GM21528 (cell line): ENCODE measurements around the gene SHH.

Source experiments
- ATAC-seq: cut with Tn5 transposase; IDR thresholded peaks from one replicate; pipeline ENCODE4 v1.9.1; 2021; ENCODE audit warnings: mild to moderate bottlenecking, moderate library complexity; ENCODE audit not compliant: unreplicated experiment, low FRiP score

The SHH gene

DNA sequence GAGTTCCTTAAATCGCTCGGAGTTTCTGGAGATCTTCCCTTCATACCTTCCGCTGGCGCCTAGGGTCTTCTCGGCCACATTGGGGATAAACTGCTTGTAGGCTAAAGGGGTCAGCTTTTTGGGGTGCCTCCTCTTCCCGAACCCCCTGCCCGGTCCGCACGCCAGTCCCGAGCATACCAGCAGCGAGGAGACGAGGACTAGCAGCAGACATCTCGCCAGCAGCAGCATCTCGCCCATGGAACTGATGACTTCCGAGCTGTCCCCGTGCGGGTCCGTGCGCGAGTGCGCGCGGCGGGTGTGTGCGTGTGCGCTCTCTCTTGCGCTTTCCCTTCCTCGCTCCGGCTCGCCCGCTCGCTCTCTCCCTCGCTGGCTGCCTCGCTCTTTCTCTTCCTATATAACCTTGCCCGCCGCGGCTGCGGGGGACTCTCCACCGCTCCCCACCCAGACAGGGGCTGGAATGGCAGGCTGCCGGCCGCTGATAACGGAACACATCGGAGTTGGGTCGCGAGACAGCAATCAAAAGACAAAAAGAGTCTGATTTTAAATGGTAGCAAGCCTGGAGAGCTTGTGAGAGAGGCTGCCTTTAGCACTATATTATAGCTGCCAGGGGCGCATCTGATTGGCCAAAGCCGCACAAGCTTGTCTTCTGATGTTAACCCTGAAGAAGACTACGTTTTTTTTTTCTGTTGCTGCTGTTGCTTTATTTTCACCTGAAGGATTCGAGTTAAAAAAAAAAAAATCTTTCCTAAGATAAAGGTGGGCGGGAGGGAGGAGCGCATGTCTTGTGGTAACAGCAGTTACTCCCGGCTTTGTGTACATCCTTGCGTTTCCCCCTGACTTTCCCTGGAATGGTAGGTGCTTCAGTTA, at the start of gene SHH:
Gene SHH (minus strand): TSS at position 569 of the 867 bp plus-strand sequence. CDS start 341 bp downstream, at position 228.
- no peak for ATAC-seq

DNA sequence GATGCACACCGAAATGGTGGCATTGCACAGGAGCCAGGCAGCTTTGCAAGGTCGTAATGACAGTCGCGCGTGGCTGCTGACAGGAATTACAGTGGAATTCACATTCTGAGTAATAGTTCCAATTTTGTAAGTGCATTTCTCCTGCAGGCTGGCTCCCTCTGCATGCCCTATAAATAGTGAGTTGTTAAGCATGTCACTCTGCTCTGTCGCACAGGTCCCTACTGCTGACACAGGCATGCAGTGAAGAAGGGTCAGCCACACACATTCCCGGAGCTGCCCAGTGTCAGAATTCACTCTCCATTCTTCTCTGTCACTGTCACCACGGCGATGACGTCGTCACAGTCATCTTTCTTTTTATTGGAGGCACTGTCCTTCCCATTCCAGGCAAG, 49.2 kb upstream of the SHH start:
- no peak for ATAC-seq

DNA sequence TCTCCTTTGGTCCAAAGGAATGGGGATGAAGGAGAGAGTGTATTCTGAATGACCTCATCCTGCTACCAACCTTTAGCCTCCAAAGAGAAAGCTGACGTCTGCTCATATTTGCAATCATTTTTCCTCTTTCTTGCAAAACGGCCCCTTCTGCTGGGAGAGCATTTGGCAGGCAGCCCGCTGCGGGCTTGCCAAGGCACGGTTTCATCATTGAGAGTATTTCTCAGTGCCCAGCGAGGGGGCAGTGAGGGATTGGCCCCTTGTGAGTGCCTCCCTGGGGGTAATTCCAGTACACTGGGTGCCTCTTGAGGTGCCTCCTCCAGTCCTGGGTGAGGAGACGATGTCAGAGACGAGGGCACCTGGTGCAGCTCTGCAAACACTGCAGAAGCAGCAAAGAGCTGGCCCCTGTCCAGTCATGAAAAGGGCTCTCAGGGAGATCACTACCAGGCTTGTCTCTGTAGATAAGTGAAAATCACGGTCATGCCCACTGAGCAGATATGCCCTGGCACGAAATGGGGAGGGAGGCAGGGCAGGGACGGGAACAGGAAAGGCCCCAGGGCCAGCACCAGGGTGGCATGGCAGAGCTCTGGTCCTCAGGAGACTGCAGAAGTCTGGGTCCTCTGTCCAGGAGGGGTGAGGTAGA, 48.7 kb upstream of the SHH start:
- no peak for ATAC-seq

DNA sequence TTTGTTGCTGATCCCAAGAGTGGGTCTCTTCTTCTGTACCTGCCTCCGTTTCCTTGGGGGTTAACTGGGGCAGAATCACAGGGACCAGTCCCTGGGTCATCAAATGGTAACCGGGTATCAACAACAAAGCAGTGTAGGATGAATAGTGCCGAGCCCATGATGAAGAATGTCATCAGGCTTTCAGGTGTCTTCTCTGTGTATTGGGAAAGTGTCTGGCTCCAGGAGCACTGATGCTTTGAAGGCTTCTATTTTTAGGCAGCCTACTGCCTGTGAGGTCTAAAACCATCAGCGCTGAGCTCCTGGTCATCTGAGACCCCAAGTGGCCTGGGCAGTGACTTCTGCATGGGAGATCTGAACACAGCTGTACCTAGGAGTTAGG, 48.2 kb upstream of the SHH start:
- no peak for ATAC-seq

DNA sequence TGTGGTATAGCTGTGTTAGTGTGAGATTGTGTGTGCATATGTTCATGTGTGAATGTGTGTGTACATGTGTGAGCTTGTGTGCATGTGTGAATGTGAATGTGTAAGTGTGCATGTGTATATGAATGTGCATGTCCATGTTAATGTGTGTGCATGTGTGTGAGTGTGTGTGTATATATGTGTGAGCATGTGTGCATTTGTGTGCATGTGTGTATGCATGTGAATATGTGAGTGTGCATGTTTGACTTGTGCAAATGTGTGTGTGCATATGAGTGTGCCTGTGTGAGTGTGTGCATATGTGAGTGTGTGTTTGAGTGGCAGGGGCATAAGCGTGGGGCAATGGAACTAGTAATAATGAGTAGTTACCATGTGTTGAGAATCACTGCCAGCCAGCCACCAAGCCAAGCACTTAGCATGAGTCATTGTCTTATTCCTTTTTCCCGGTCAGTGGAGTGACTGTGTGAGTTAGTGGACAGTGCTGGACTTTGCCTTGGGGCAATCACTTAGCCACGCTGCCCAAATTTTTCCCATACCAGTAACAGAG, 46.3 kb upstream of the SHH start:
- ATAC-seq, result no peak

DNA sequence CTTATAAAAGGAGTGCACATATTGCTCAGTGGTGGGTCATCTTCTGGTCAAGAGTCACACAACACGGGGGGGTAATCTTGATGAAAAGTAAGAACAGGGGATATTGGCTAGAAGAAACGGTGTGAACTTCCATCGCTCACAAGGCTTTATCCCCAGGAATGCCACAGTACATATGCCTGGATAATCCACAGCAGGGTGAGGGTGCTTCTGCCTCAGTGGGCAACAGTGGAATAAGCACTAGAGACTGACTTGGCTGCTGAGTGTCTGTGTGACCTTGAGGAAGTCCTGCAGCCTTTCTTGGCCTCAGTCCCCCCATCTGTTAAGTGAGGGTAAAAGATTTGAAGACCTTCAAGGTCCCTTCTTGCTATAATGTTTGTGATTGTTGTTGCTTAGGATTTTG, 44.9 kb upstream of the SHH start:
- ATAC-seq, result no peak

DNA sequence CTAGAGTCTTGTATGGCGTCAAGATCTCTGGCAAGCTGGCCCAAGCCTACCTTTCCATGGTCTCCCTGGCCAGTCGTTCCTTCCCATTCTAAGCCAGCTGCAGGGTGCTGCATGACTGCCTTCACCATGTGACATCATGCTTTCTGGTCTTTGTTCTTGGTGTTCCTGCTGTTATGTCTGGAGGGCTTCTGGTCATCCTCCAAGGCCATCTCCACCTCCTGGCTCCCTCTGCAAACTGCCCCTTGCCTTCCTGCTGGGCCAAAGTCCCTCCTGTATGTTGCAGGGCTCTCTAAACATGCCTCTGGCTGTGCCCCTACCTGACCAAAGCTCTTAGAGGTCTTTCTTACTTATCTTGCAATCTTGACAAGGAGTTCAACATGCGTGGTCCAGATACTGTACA, 44.4 kb upstream of the SHH start:
- no peak for ATAC-seq

DNA sequence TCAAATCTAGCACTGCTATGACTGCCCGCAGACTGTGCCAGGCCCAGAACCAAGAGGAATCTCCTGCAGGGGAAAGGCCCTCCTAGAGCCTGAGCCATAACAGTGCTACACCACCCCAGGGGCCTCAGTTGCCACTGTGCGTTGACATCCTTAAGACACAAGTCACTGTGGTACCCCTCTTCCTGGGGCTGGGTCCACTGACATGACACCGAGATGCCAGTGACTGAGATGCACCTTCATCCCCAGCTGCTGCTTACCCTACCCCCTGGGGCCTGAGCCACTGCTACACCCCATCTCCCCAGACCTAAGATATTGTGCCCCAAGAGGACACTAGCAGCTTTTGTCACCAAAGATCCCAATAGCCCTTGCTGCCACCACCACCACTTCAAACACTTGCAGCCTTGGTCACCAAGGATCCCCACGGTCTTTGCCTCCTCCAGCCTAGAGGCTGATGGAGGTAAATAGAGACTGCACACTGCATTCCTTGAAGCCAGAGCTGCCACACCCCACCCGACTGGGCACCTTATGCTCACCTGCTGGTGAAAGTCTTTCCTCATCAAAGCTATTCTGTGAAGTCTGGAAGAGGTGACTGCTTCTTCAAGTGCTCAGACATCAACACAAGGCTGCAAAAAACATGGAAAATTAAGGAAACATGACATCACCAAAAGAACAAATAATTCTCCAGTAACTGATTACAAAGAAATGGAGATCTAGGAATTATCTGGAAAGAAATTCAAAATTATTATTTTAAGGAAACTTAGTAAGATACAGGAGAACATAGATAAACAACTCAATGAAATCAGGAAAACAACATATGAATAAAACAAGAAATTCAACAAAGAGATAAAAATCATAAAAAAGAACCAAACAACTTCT, 40.4 kb upstream of the SHH start:
- ATAC-seq, result no peak

DNA sequence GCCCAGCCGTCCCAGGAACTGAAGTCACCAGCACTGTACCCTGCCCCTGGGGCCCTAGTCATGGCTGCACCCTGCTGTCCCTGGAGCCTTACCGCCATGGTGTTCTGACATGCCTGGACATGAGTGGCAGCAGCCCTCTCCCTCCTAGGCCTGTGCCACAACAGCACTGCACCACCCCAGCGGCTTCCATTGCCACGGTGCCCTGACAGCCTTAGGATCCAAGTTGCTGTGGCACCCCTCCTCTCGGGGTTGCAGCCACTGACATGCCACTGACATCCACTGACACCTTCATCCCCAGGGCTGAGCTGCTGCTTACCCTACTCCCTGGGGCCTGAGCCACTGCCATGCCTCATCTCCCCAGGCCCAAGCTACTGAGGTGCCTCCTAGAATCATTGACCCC, 39.6 kb upstream of the SHH start:
- no peak for ATAC-seq

DNA sequence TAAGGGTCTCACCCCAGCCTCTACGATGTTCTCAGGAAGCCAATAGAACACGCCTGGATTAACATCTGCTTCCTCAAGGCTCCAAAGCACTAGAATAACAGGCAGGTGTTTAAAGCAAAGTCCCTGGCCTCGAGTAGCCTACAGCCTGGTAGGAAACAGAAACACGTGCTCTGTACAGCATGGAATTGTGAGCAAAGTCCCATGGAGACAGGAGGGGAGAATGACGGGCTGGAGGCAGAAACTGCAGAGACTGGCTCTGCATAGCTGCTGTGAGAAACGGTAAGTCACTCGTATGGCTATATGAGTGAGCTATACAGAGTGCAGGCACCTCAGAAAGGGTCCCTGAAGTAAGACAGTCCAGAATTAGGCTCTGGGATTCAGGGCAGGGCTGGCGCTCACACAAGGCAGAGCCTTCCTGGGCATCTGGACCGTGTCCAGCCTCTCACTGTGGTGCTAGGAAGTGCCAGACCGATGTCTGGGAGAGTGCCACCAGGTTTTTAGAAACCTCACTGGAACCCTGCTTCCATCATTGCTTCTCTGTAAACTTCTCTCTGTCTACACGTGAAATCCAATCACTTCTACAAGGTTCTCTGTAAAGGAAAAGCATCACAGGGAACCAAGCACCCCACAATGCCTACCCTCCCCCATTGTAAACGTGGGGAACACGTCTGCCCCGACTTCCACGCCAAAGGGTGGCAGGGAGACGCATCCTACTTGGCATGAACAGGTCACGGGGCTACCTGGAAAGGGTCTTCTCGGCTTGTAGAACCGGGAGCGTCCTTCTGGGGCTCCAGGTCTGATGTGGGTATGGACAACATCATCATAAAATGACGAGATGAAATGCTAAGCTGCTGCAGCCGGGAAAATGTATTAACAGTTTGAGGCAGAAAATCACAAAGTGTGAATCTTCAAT, 38.8 kb upstream of the SHH start:
- no peak for ATAC-seq

DNA sequence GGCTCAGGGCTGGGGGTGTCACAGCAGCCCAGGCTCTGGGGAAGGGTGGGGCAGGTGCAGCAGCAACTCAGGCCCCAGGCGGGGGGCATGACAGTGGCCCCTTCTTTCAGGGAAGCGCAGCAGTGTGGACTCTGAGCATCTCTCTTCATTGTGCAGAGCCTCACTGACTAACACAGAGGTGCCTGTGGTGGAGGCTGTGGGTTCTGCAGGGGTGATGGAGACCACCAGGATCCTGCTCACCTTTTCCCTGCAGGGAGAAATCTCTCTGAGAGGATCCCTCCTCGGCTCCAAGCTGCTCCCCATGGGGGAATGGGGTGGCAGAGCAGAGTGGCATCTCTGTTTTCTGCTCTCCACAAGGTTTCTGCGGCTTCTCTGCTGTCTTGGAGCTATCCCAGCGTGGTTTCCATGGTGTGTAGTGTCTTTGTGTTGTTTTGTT, 37.8 kb upstream of the SHH start:
- ATAC-seq, result no peak

DNA sequence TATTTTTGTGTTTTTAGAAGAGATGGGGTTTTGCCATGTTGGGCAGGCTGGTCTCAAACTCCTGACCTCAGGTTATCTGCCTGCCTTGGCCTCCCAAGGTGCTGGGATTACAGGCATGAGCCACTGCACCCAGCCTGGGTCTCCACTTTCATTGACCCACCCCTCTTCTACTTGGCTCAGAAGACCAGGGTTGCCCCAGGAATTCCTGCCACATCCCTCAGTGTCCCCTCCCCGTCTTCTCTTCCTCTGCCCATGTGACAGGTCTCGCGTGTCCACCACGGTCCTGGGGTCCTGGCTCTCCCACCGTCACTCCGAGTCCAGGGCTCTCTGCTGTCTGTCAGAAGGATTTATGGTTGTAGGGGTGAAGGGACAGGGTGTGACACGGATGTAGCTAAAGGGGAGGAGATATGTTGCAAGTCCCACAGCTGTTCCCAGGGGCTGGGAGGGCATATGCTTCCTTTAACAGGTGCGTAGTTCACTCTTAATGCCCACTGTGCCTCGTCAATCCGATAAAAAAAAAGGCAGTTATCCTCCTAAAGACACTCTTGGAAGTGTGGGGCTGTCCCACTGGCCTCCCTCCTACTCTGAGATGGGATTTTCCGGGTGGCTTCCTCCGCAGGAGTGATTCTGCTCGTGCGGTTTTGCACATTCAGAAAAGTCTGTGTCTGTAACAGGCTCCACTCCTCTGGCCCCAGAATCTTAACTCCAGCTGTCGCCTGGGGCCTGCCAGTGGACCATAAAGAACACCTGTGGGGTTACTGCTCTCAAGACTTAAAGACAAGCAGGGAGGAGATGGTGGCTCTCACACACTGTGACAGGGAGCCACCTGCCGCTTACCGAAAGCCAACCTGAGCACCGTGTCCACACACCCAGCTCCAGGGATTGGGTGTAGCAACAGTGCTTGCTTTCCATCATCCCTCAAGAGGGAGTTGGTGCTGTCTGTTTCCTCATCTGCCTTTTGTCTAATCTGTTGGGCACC, 36.7 kb upstream of the SHH start:
- ATAC-seq, result no peak

DNA sequence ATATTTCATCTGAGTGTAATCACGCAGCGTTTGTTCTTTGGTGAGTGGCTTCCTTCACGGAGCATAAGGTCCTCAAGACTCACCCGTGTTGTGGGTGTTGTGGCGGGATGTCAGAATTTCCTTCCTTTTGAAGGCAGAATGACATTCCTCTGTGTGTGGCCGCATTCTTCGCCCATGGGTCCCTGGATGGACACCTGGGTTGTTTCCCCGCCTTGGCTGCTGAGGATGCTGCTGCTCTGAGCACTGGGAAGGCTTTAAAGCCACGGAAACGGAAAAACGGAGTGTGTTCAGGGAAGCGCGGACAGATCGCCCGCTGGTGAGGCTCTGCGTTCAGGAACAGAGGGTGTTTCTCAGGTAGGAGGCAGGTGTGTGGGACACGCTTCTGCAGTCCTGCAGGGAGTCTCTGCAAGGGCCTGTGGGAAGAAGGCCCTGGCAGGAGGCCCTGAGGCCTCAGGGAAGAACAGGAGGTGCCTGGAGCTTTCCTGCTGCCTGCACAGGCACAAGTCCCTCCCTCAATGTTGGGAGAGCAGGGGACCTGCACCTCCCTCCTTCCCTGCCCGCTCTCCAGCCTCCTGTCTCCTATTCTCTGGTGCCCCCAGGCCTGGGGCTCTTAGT, 35.7 kb upstream of the SHH start:
- ATAC-seq, result no peak

DNA sequence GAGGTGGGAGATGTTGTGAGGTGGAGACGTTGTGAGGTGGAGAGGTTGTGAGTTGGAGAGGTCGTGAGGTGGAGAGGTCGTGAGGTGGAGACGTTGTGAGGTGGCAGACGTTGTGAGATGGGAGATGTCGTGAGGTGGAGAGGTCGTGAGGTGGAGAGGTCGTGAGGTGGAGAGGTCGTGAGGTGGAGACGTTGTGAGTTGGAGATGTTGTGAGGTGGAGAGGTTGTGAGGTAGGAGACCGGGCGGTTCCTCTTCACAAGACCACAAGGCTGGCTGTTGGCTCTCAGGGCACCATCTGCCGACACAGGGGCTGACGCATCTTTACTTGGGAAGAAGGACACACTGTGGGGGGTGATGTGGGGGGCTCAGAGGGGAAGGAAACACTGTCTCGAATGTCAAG, 34.7 kb upstream of the SHH start:
- no peak for ATAC-seq

DNA sequence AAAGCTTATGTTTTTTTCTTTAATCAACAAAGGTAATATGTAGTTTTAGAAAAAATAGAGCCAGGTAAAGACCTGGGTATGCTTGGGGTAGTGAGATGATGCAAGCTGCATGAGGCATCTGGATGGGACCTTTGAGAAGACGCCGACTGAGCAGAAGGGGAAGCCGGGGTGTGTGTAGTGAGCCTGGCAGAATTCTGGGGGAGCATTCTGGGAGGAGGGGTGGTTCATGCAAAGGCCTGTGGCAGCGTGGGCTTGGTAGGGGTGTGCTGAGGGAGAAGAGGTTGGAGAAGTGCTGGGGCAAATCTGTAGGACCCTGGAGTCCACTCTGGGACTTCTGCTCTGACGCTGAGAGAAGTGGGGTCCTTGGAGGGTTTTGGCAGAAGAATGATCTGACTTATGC, 33.9 kb upstream of the SHH start:
- ATAC-seq, result no peak

DNA sequence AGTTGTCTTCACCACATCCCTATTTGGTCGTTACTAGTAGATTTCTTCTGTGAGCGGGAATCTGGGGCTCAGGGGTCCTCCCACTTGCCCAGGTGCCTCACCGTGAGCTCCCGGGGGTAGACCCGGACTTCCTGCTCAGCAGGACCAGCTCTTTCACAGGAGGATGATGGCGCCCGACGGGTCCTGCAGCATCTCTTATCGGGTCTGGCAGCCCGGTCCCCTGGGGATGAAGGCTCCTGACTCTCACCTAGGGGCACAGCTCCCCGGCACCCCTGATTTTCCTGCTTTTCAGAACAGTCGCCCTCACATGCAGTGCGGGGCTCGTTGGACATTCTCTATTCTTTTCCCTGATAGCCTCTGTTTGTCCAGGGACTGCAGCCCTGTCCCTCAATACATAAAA, 33.0 kb upstream of the SHH start:
- no peak for ATAC-seq

DNA sequence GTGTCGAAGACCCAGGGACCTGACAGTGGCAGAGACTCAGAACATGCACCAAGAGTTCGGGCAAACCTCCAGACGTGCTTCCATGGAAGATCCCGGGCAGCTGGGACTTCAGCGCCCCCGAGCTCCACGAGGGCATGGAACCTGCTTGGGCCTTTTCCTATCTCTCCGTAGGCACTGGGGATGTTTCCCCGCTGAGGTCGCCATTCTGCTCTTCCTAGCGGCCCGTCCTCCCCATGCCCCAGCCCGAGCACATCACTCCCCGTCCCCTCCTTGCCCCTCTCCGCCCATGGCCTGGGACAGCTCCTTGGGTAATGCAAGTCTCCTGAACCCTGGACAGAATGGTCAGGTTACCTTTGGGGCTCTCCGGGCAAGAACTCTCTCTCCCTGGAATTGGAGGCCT, 32.3 kb upstream of the SHH start:
- no peak for ATAC-seq

DNA sequence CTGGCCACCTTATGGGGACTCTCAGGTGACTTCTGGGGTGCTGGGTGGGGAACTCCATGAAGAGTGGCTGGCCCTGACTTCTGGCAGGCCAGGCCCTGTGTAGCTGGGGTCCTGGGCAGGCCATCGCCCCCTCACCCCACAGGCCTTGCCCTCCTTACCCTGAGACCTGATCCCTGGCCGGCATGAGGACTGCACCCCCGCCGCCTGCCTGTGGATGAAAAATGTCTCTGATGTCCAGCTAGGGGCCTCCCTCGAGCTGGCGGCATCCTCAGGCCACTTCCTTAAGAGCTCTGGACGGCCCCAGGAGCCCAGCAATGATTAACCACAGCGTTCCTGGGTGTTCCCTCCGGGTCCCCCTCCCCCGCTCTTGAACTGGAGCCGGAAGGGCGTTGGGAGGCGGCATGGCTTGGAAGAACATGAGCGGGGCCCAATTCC, 31.8 kb upstream of the SHH start:
- no peak for ATAC-seq
